HepG2 (cell line): ENCODE measurements around the gene ZBTB34.

ENCODE experiments used
- CHCHD3 ChIP-seq: sonication (generic); formaldehyde crosslinking; IDR thresholded peaks from 2 replicates; pipeline ENCODE4 v1.8.0; 2022; ENCODE audit warnings: mild to moderate bottlenecking, missing genetic modification reagents, moderate library complexity
- KAT2B ChIP-seq: fragments of 150-350 bp; IDR thresholded peaks from 2 replicates; pipeline ENCODE4 v1.6.1; 2014; ENCODE audit warnings: low read depth, low read length, borderline replicate concordance
- MED8 ChIP-seq: sonication (generic); formaldehyde crosslinking; IDR thresholded peaks from 2 replicates; pipeline ENCODE4 v1.8.1; 2023; ENCODE audit warnings: mild to moderate bottlenecking, missing genetic modification reagents; ENCODE audit not compliant: insufficient replicate concordance
- SP1 ChIP-seq, 2 experiments: fragments of 450-650 bp in 1 of 2; sonication (generic) in 1 of 2; formaldehyde crosslinking in 1 of 2; IDR thresholded peaks; 2 replicates each; pipeline versions ENCODE4 v1.4.0 to v1.6.1; 2016 to 2020; ENCODE audit warnings: missing genetic modification reagents in 1 of 2
- SUZ12 ChIP-seq: fragments of 150-350 bp; IDR thresholded peaks from 2 replicates; pipeline ENCODE4 v1.6.1; 2014; ENCODE audit warnings: low read depth, low read length
- TCF7 ChIP-seq: sonication (generic); IDR thresholded peaks from 2 replicates; pipeline ENCODE4 v1.6.1; 2016; ENCODE audit warnings: antibody characterized with exemption, low read depth
- ZNF292 ChIP-seq: sonication (generic); formaldehyde crosslinking; IDR thresholded peaks from 2 replicates; pipeline ENCODE4 v1.8.1; 2022; ENCODE audit warnings: mild to moderate bottlenecking, low read depth, missing genetic modification reagents, borderline replicate concordance

DNA sequence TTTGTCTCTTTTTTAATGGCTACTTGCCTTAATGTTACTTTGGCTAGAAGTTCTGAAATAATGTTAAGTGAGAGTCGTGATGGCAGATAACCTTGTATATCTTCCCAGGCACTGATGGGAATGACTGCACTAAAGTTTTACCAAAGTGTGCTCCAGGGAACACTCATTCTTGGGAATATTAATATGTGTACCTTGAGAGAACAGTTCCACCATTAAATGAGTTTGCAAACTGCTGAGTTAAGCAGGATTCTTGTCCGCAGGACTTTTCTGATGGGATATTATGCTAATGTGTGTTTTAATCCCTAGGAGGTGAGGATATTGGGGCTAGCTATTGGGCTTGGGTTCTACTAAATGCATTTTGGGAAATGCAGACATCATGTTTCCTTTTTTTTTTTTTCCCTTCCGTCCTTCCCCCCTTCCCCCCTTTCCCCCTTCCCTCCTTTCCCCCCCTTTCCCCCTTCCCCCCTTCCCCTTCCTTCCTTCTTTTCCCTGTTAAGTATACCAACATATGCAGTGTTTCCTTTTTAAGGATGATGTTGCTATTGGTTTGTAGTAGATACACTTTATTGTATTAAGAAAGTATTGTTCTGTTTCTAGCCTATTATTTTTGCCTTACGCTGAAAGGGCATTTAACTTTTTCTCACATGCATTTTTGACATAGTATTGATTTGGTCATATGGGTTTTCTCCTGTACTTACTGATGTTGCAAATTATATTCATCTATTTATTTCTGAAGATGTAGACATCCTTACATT is 15.5 kb downstream of the ZBTB34 start:
- no peak for TF ChIP-seq MED8 (CRISPR knock-in tag)
- no peak for TF ChIP-seq KAT2B
- TF ChIP-seq TCF7, result no peak
- TF ChIP-seq ZNF292 (CRISPR knock-in tag), result no peak
- no peak for TF ChIP-seq SP1 (IDR thresholded peaks at IDR 0.05)
- TF ChIP-seq SP1 (CRISPR knock-in tag; IDR thresholded peaks at IDR 0.05), result no peak
- no peak for TF ChIP-seq SUZ12
- no peak for TF ChIP-seq CHCHD3
